ENCODE results near the gene KMT2C.

- TF ChIP-seq CTCF (IDR thresholded peaks at IDR 0.05 in 8 of 11, conservative IDR thresholded peaks at IDR 0.05 in 3 of 11): no peak
- TF ChIP-seq POLR2A (IDR thresholded peaks at IDR 0.05): no peak
These were observed 283.5 kb downstream of the KMT2C start for GRCh38 chr7:152152267-152152666.
